NCI-H2196 (cell line): ENCODE results near the gene CFAP65.

Experiments
- DNase-seq: peaks from one replicate; lab custom pipeline; 2025; ENCODE audit not compliant: unreplicated experiment; lab: John Stamatoyannopoulos, UW

CFAP65 gene

GRCh38 chr2:218993345-218994315 lies 47.7 kb downstream of the CFAP65 start, which contains the start of gene CRYBA2:
Gene CRYBA2, minus strand, starts transcription at chr2:218993422. Its CDS starts 246 bp downstream, at chr2:218993176.
- DNase-seq, result no peak

DNA sequence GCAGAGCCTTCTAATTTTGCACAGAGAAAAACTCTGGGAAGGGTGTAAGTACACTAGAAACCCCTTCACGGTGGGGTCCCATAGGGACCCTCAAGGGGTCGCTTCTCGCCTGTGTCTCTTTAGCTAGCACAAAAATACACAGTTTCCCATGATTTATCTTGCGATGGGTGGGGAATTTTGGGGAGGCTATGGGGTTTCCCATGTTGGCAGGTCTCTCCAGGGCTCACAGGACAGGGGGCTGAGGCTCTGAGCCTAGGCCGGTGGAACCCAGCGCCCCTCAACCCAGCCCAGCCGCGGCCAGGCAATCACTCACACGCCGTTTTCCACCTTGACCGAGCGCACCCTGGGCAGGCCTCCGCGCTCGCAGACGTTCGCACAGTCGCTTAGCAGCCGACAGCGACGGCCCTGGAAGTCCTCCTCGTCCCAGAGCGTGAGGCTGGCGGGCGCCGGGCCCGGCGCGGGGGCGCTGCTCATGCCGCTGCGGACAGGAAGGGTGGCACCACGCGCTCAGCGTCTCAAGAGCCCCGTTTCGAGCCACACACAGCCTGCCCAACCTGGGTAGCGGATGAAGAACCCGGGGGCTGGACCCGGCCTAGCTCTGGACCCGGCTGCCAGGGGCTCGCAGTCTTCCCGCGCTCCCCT lies 48.5 kb downstream of the CFAP65 start:
- DNase-seq, result no peak

DNA sequence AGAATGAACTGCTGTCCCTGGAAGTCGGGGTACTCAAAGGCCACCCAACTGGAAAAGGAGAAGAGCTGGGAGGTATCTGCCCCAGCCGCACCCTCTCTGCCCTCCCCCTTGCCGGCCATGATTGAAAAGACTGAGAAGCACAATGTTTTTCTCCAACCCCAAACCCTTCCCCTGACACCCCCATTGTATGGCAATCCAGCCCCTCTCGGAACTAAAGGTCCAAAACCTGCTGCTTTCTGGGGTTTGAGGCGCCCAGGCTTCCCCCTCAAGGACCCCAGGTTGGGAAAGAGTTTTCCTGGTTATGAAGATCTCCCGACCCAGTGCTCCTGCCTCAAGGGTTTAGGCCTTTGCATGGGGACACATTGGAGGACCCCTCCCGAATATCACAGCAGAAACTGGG lies 49.1 kb downstream of the CFAP65 start:
- DNase-seq, result no peak

- no peak for DNase-seq
Observed at GRCh38 chr2:218991674-218992168, 49.6 kb downstream of the CFAP65 start.

- no peak for DNase-seq
Observed at GRCh38 chr2:218990612-218991011, 50.7 kb downstream of the CFAP65 start.

DNA sequence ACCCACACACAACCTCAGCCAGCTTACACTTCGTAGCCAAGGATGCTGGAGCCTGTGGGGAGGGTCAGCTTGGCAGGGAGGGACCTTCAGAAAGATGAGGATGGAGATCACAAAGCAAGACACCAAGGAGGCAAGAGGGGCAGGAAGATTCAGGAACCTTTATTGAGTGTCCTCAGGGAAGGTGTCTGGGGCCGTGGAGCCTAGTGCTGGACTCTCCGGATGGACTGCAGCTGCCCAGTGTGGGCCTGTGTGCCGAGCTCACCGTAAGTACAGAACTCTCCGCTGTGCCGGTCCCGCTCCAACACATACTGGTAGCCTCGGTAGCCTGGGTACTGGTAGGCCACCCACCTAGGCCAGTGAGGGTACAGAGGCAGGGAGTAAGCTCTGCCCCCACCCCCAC lies 51.3 kb downstream of the CFAP65 start:
- no peak for DNase-seq

DNA sequence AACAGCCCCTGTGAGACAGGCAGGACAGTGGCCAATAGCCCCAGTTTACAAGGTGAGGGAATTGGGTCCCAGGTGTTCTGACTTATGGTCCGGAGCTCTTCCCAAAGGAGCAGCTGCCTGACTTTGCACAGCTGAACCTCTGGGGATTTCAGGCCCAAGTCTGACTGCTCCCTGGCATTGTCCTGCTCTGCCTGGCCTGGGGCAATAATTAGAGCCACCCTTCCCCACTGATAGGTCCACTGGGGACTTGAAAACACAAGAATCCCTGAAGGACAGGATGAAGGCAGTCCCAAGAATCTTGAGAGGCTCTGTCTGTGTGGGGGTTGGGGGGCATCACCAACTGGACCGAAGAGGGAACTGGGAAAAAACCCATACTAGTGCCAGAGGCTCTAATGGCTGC lies 52.7 kb downstream of the CFAP65 start:
- no peak for DNase-seq

DNA sequence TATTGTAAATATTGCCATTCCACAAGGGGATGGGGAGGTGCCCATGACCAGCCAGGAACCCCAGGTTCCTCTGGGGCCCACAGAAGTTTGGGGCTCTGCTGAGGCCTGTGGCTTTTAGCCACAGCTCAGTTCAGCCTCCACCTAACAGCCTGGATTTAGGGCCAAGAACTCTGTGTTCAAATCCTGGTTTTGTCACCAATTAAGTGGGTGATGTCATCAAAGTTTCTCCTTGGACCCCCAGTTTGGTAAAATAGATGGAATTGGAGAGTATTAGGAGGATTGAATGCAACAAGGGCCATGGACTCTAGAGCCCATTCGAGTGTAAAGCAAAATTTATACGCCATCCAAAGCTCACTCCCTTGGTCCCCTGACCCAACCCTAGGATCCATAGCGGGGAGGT lies 53.2 kb downstream of the CFAP65 start:
- no peak for DNase-seq

DNA sequence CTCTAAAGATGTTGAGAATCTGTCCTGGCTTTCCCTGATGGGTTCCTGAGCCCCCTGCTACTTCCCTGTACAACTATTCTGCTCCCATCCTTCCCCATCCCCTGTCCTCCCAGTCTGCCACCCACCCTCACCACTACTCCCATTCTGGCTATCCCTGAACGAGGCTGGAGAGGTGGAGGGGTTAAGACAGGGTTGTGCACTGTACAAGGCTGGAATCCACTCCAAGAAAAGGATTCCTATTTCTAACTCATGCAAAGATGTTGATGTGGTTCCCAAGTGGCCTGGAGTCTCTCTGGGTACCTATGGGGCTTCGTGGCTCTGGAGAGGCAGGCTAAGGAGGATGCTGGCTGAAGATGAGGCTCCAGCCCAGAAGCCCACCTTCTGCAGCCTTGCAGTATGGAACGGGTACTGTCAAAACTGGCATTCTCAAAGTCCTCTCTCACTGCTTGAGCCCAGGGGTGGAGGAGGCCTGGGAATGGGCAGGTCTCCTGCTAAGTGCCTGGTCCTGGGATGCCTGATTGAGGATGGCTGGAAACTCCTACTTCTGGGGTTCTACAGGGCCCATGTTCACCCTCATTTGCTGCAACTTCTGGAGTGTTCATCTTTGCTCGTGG lies 55.1 kb downstream of the CFAP65 start:
- no peak for DNase-seq

GRCh38 chr2:218985325-218986091 lies 55.8 kb downstream of the CFAP65 start:
- DNase-seq, result no peak

GRCh38 chr2:218985021-218985324 lies 56.3 kb downstream of the CFAP65 start, which contains the start of gene FEV:
Gene FEV, minus strand, starts transcription at chr2:218985184. Its CDS starts 109 bp downstream, at chr2:218985075.
- no peak for DNase-seq

DNA sequence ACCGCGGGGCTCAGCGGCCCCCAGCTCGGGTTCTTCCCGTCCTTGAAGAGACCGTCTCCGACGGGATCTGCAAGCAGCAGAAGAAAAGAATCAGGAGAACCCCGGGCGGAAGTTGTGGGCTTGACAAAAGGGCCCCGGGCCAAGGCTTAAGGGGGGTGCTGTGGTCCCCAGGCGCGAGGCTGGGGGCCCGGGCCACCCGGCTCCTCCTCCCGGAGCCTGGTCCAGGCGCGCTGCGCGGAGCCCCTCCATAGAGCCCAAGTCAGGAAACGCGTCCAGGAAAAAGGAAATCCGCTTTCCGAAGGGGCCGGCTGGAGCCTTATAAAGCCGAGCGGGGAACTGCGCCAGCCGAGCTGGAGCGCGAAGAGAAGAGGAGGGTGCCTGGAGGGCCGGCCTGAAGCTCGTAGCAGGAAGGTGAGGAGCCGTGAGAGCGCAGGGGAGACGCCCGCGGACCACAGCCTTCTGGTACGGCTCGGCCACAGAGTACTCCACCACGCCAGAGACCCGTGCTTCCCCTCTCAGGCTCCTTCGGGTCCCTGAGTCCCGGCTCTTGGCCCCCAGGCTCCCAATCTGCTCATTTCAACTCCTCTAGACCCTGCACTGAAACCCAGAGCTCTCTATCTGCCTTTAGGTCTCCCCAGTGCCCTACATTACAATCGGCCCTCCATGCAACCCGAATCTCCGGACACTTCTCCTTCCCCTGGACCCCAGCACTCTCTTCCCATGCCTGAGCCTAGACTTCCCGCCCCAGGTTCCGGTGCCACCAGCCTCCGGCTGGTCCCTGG lies 56.9 kb downstream of the CFAP65 start:
- no peak for DNase-seq

DNA sequence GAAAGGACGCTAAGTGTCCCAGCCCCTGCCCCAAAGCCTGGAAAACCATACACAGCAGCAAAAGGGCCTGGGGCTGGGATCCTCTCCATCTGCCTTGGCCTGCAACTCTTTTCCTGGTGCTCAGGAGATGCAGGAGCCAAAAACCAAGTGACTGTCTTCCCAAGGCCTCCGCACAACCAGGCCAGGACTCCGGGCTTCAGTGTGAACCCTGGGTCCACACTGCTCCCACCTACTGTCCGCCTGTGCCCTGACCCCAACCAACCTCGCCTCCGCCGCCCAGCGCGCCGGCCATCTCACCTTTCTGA lies 57.4 kb downstream of the CFAP65 start:
- DNase-seq, result no peak

GRCh38 chr2:218983263-218983933 lies 57.9 kb downstream of the CFAP65 start:
- DNase-seq, result no peak

- no peak for DNase-seq
Observed at GRCh38 chr2:218982586-218983262, 58.6 kb downstream of the CFAP65 start.

DNA sequence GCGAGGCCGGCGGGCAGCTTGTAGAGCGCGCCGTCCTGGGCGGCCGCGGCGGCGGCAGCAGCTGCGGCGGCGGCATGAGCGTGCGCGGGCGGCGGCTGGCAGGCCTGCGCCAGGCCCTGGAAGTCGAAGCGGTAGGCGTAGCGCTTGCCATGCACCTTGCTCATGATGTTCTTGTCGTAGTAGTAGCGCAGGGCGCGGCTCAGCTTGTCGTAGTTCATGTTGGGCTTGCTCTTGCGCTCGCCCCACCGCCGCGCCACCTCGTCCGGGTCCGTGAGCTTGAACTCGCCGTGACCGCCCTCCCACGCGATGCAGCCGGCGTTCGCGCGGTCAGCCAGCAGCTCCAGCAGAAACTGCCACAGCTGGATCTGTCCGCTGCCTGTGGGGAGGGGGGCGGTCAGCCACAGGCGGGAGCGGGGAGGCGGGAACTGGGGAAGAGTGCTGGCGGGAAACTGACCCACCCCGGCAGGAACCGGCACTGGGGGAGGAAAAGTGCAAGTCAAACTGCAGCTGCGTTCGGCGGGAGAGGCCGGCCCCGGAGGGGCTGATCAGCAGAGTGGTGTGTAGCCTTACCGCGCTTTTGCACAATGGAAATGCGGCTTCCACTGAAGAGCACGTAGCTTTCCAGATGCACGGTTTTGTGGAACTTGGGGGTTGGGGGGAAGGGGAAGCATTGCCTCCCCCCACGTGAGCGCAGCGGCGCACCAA lies 59.3 kb downstream of the CFAP65 start:
- DNase-seq, result no peak

DNA sequence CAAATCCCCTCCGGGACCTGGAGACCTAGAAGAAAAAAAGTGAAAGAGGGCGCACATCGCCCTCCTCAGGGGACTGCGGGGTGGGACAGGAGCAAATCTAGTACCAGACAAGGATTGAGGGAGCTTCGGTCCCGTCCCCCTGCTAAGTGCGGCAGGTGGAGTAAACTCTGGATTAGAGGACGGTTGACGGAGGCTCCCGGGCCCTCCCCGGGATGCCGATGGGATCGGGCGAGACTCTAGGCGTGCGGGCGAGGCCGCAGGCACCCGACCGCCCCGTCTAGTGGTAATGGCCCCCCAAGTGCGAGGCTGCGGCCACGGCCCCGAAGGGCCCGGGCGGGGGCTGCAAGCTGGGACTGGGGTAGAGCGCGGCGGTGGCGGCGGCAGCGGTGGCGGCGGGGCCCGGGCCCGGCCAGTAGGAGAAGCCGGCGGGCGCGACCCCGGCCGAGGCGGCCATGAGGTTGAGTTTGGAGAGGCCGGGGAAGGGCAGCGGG lies 59.9 kb downstream of the CFAP65 start:
- DNase-seq, result no peak

DNA sequence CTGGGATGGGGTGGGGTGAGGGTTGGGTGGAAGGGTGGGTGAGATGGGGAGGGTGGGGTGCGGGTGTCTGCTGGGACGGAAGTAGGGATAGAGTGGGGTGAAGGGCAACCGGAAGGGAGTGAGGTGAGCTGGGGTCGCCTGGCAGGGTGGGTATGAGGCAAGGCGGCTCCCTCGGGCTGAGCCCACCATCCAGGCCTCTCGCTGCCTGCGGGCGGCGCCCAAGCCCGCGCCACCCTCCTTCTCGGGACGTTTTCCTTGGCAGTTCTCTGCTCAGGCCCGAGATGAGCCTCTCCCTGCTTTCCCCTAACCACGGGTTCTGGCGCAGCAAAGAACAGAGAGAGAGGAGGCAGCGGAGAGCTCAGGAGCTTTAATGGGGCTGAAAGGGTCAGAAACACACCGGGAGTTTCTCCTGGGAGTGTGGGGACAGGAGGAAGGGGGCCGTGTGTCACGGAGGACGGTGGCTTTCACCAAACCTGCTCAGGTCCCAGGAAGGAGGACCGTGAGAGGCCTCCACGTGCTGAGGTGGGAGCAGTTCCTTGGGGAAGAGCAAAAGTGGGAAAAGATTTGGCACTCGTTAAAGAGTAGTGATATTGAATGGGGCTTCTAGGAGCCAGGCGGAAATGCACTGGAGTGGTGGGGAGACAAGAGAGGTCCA lies 60.5 kb downstream of the CFAP65 start:
- DNase-seq, result no peak
